ENCODE measurements around the gene NIN.
"Not testable (repeated sequence)": the region's sequence is repeated elsewhere in the genome, so short reads cannot be mapped to it uniquely, and the experiment has no call there.

NIN gene

DNA sequence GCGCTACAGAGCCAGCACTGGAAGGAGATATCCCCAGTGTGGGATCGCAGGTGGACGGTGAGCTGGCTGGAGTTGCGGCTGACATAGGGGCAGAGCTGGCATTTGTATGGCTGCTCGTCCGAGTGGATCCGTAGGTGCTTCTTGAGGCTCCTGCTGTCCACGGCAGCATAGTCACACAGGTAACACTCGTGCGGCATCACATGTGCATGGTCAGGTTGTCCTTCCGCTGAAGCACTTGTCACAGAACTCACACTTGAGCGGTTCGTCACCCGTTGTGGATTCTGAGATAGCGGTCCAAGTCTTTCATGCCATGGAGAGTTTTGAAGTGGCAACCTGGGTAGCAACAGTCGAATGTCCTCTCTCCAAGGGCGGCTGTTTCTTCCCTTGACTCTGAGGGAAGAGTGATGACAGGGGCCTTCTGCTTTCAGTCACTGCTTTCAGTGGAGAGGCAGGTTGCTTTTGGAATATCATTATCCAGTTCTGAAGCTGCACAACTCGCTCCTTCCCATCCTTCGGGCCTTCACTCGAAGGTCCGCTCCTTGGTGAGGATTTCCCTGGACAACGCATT is 125.9 kb downstream of the NIN start:
- no peak for DNase-seq

- no peak for DNase-seq
Observed at GRCh38 chr14:50704454-50705010, 126.4 kb downstream of the NIN start.

DNA sequence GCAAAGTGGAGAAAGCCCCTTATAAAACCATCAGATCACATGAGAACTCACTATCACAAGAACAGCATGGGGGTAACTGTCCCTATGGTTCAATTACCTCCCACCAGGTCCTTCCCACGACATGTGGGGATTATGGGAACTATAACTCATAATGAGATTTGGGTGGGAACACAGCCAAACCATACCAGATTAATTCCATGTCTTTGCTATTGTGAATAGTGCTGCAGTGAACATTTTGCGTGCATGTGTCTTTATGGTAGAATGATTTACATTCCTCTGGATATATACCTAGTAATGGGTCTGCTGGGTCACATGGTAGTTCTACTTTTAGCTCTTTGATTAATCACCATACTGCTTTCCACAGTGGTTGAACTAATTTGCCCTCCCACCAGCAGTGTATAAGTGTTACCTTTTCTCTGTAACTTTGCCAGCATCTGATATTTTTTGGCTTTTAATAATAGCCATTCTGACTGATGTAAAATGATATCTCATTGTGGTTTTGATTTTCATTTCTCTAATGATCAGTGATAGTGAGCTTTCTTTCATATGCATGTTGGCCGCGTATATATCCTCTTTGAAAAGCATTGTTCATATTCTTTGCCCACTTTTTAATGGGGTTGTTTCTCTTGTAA is 133.2 kb downstream of the NIN start:
- no peak for DNase-seq

- DNase-seq: not testable (repeated sequence)
Observed at GRCh38 chr14:50694260-50694659, 136.7 kb downstream of the NIN start.

GRCh38 chr14:50688875-50689274 is 142.1 kb downstream of the NIN start:
- DNase-seq: no peak

- DNase-seq: no peak
Observed at GRCh38 chr14:50679674-50680073, 151.3 kb downstream of the NIN start.

GRCh38 chr14:50678163-50678562 is 152.8 kb downstream of the NIN start:
- DNase-seq: no peak

GRCh38 chr14:50677527-50678063 is 153.4 kb downstream of the NIN start:
- DNase-seq: no peak

- DNase-seq: no peak
Observed at GRCh38 chr14:50676814-50677516, 154.0 kb downstream of the NIN start.

DNA sequence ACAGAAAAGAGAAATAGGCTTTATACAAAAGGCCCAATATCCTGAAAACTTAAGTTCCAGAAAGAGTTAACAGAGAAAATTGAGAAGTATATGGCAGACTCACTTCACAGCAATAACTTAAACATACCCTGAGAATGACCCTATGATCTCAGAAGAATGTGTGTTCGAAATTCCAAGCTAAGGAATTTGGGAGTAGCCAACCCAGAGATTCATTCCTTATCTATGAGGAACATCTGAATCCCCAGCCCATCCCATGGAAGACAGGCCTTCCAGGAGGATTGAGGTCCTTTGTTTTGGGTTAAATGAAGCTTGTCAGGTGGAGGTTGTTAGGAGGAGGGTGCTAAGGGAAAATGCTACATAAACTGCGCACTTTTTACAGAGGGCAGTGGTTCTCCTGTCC is 155.4 kb downstream of the NIN start:
- DNase-seq: no peak

DNA sequence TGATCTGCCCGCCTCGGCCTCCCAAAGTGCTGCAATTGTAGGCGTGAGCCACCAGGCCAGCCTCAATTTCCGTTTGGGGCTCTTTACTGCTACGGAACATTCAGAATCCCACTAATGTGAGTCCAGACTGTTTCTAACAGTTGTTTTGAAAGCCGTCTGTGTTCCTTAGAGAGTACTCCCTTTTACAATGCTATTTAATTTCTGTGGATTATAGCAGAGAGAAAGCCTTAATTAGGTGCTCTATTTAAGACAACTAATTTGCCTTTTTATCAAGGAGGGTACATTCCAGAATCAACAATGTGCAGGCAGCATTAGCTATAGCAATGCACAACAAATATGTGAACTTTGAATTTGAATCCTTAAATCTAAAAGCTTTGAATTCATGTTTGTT is 160.1 kb downstream of the NIN start:
- no peak for DNase-seq

- no peak for DNase-seq
Observed at GRCh38 chr14:50670196-50670865, 160.6 kb downstream of the NIN start.

Data from stimulated activated naive CD4-positive, alpha-beta T cell treated with Interleukin-2 at 50 U/mL for 16 hours (primary cell).